Measurements from ENCODE around the gene CST9L.

The CST9L gene

DNA sequence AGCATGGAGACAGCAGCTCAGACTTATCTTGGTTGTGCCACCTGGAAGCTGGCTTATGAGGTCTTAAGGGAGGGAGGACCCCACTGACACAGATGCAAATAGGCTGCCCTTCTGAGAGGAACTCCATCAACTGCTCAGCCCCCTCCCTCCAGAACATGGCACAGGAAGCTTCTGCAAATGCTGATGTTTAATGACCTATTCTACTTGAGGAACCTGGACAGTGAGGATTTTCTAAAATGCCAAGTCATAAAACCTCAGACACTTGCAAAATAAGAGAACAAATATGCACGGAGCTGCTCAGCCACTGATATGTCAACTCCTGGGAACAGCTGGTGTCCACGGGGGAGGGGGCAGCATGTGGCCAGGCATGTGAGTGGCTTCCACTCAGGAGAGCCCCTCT, 34.0 kb upstream of the CST9L start:
- in situ Hi-C loops (cut with HindIII; ENCODE audit: low sequenced_read_pairs): no loop called here
- DNase-seq (ENCODE audit: low read depth): no peak
- TF ChIP-seq, protein P1, sequence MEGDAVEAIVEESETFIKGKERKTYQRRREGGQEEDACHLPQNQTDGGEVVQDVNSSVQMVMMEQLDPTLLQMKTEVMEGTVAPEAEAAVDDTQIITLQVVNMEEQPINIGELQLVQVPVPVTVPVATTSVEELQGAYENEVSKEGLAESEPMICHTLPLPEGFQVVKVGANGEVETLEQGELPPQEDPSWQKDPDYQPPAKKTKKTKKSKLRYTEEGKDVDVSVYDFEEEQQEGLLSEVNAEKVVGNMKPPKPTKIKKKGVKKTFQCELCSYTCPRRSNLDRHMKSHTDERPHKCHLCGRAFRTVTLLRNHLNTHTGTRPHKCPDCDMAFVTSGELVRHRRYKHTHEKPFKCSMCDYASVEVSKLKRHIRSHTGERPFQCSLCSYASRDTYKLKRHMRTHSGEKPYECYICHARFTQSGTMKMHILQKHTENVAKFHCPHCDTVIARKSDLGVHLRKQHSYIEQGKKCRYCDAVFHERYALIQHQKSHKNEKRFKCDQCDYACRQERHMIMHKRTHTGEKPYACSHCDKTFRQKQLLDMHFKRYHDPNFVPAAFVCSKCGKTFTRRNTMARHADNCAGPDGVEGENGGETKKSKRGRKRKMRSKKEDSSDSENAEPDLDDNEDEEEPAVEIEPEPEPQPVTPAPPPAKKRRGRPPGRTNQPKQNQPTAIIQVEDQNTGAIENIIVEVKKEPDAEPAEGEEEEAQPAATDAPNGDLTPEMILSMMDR (IDR thresholded peaks at IDR 0.05; ENCODE audit: low read depth, low read length, missing control alignments): no peak
- no peak overlapping the region for H3K4me3 ChIP-seq (ENCODE audit: low read depth, low read length)

- TF ChIP-seq, protein P1 (IDR thresholded peaks at IDR 0.05; ENCODE audit: low read depth, low read length, missing control alignments): no peak
- in situ Hi-C loops (cut with HindIII; ENCODE audit: low sequenced_read_pairs): no loop called here
- no peak for DNase-seq (ENCODE audit: low read depth)
These were observed 33.4 kb upstream of the CST9L start for GRCh38 chr20:23601715-23602114.

DNA sequence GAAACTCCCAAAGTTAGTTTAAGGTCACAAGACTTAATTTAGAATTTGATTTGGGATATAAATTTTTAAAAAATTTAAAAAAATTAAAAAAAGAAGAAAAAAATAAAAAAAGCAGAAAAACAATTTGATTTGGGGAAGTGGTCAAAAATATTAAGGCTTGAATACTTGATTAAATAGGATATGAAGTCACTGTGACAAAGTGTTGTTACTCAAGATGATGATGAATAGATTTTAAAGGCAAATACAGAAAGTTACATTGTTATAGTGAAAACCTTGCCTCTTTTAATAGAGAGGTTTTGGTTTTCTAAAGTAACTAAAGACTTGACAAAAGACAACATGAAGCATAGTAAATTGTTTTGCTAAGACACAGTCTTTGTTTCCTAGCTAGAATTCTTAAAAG, 30.2 kb upstream of the CST9L start:
- in situ Hi-C loops (cut with HindIII; ENCODE audit: low sequenced_read_pairs): no loop called here
- TF ChIP-seq, protein P1 (IDR thresholded peaks at IDR 0.05; ENCODE audit: low read depth, low read length, missing control alignments): no peak
- H3K4me3 ChIP-seq (ENCODE audit: low read depth, low read length): no peak overlapping the region
- DNase-seq (ENCODE audit: low read depth): no peak

More at GRCh38 chr20:23601715-23602114, 33.4 kb upstream of the CST9L start:
- H3K4me3 ChIP-seq (ENCODE audit: low read depth, low read length): no peak overlapping the region

DNA sequence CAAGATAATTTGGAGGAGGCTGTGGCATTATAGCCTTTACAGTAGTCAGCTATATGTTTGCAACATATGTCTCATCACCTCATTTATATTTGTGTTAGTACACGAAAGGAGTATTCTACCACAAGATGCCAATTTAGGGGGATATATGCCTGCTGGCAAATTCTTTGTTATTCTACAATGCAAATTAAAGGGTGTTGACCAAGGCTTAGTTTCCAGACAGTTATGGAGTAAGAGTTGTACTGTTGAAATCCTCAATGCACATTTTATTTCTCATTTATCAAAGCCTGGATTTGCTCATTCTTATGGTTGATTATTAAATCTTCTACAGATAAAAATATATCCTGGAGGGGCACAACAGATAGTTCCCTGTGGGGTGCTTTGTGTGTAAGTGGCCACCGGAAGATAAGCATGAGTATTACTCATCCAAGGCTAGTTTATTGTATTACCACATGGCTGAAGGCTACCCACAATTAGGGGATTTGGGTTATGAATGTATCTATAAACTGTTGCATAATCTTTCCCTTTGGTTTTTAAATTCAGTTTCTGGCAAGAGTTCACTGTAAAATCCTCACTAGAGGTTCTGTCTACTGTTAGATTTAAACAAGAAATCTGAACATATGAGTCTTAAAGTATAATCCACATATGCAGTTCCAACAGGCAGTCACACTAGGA, 28.4 kb upstream of the CST9L start:
- no peak for DNase-seq (ENCODE audit: low read depth)
- H3K4me3 ChIP-seq (ENCODE audit: low read depth, low read length): no peak overlapping the region
- in situ Hi-C loops (cut with HindIII; ENCODE audit: low sequenced_read_pairs): no loop called here
- TF ChIP-seq, protein P1 (IDR thresholded peaks at IDR 0.05; ENCODE audit: low read depth, low read length, missing control alignments): no peak

DNA sequence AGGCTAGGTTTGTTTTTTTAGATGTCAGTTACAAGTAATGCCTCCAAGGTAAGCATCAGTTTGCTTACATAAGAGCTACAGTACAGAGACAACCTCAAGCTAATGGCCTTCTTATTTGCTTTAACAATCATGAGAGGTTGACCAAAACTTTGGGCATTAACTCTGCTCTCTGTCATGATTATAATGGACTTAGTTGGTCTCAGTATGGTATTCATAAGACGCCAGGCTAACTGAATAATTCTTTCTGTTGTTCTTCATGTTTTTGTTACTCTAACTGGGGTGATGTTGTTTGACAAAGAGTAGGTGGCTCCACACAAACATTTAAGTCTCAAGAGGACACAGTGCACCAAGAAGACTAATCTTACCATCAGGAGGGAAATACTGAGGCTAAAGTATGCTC, 27.7 kb upstream of the CST9L start:
- in situ Hi-C loops (cut with HindIII; ENCODE audit: low sequenced_read_pairs): no loop called here
- no peak overlapping the region for H3K4me3 ChIP-seq (ENCODE audit: low read depth, low read length)
- no peak for DNase-seq (ENCODE audit: low read depth)
- TF ChIP-seq, protein P1 (IDR thresholded peaks at IDR 0.05; ENCODE audit: low read depth, low read length, missing control alignments): no peak

GRCh38 chr20:23588434-23589403, 20.4 kb upstream of the CST9L start:
- no peak overlapping the region for H3K4me3 ChIP-seq (ENCODE audit: low read depth, low read length)
- TF ChIP-seq, protein P1 (IDR thresholded peaks at IDR 0.05; ENCODE audit: low read depth, low read length, missing control alignments): no peak
- in situ Hi-C loops (cut with HindIII; ENCODE audit: low sequenced_read_pairs): no loop called here
- DNase-seq (ENCODE audit: low read depth): no peak
